Smooth muscle cell (in vitro differentiated cells): ENCODE measurements around the gene RANBP3. TPM values are rescaled to one million over a fixed set of nuclear protein-coding genes. Genes with fewer than 3 reads are reported as not detected.

ENCODE experiments used
- DNase-seq: peaks from one replicate; lab custom pipeline; 2025; ENCODE audit not compliant: unreplicated experiment; lab: John Stamatoyannopoulos, UW
- H2AFZ ChIP-seq: fragments of 200-600 bp; sonication (generic); 2 replicates; pipeline ENCODE4 v1.6.0; 2016; ENCODE audit warnings: antibody characterized with exemption, low read depth, mild to moderate bottlenecking
- H3F3A ChIP-seq: fragments of 200-600 bp; sonication (generic); 2 replicates; pipeline ENCODE4 v1.6.0; 2017; ENCODE audit warnings: antibody characterized with exemption, low read depth
- H3K27ac ChIP-seq: fragments of 200-600 bp; sonication (generic); 2 replicates; pipeline ENCODE4 v1.5.1; 2016; ENCODE audit warnings: low read depth, mild to moderate bottlenecking
- H3K27me3 ChIP-seq: fragments of 200-600 bp; sonication (generic); 2 replicates; pipeline ENCODE4 v1.6.1; 2016; ENCODE audit warnings: low read depth, mild to moderate bottlenecking
- H3K36me3 ChIP-seq: fragments of 200-600 bp; sonication (generic); 2 replicates; pipeline ENCODE4 v1.5.1; 2016; ENCODE audit warnings: low read depth
- H3K4me1 ChIP-seq: fragments of 200-600 bp; sonication (generic); 2 replicates; pipeline ENCODE4 v1.5.1; 2016; ENCODE audit warnings: low read depth
- H3K4me2 ChIP-seq: fragments of 200-600 bp; sonication (generic); 2 replicates; pipeline ENCODE4 v1.6.0; 2016; ENCODE audit warnings: mild to moderate bottlenecking
- H3K4me3 ChIP-seq: fragments of 200-600 bp; sonication (generic); 2 replicates; pipeline ENCODE4 v1.5.1; 2016; ENCODE audit warnings: mild to moderate bottlenecking
- H3K79me2 ChIP-seq: fragments of 200-600 bp; sonication (generic); 2 replicates; pipeline ENCODE4 v1.6.0; 2016; ENCODE audit warnings: low read depth, mild to moderate bottlenecking
- H3K9ac ChIP-seq: fragments of 200-600 bp; sonication (generic); 2 replicates; pipeline ENCODE4 v1.6.0; 2016; ENCODE audit warnings: low read depth
- H3K9me3 ChIP-seq: fragments of 200-600 bp; sonication (generic); replicated peaks from 2 replicates; pipeline ENCODE4 v1.5.1; 2016; ENCODE audit warnings: low read depth
- H4K20me1 ChIP-seq: fragments of 200-600 bp; sonication (generic); 2 replicates; pipeline ENCODE4 v1.6.0; 2016; ENCODE audit warnings: low read depth
- WGBS: methylation state at CpG from one replicate; pipeline ENCODE4 v1.1.7; 2016; ENCODE audit warnings: low lambda C conversion rate; 5-methylcytosine and 5-hydroxymethylcytosine counted together
- polyA plus RNA-seq: library from polyadenylated mRNA; unstranded; fragments of >200 nt; fragmentation: Nextera tagmentation; extraction: Ambion mirVana; gene quantifications from 2 replicates; pipeline ENCODE4 v1.2.1, GENCODE V29; 2016
- total RNA-seq: library from RNA; depleted of rRNA; stranded (reverse); fragments of >200 nt; gene quantifications from 2 replicates; pipeline ENCODE4 v1.2.3, GENCODE V29; 2014
- TF ChIP-seq, protein P1 (sequence below): fragments of 200-600 bp; sonication (generic); IDR thresholded peaks from 2 replicates; pipeline ENCODE4 v1.5.1; 2017; ENCODE audit warnings: borderline replicate concordance, mild to moderate bottlenecking, antibody characterized with exemption; ENCODE audit not compliant: insufficient read depth, poor library complexity, severe bottlenecking

RANBP3 gene
- total and polyA plus RNA-seq, 2 experiments from 2014 or later = 13.4 to 65.8 TPM

DNA sequence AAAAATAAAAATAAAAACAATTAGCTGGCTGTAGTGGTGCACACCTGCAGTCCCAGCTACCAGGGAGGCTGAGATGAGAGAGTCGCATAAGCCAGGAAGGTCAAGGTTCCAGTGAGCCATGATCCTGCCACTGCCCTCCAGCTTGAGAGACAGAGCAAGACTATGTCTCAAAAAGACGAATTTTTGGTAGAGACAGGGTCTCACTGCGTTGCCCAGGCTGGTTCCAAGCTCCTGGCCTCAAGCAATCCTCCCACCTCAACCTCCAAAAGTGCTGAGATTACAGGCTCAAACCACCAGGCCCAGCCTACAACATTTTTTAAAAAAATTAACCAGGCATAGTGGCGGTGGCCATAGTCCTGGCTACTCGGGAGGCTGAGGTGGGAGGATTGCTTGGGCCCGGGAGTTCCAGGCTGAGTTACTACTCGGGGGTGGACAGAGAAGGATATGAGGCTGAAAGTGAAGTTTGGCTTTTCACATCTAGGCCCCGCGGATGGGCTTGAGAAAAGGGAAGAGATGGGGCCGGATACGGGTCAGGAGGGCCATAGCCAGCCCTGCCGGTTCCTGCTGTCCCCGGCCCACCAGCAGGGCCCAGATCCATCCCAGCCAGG lies 84.5 kb downstream of the RANBP3 start:
- H3K27ac ChIP-seq = no peak overlapping the region
- H3F3A ChIP-seq = no peaks in the 10 kb centered on the region
- no peaks in the 10 kb centered on the region for H3K9me3 ChIP-seq
- H3K4me3 ChIP-seq = no peak overlapping the region
- no peak for DNase-seq
- no peaks in the 10 kb centered on the region for H3K36me3 ChIP-seq
- no peak overlapping the region for H2AFZ ChIP-seq
- H3K4me1 ChIP-seq = no peaks in the 10 kb centered on the region
- H3K79me2 ChIP-seq = peaks cover 3% of the 10 kb centered on the region
- H3K4me2 ChIP-seq = no peak overlapping the region
- no peaks in the 10 kb centered on the region for H3K27me3 ChIP-seq
- TF ChIP-seq, protein P1, sequence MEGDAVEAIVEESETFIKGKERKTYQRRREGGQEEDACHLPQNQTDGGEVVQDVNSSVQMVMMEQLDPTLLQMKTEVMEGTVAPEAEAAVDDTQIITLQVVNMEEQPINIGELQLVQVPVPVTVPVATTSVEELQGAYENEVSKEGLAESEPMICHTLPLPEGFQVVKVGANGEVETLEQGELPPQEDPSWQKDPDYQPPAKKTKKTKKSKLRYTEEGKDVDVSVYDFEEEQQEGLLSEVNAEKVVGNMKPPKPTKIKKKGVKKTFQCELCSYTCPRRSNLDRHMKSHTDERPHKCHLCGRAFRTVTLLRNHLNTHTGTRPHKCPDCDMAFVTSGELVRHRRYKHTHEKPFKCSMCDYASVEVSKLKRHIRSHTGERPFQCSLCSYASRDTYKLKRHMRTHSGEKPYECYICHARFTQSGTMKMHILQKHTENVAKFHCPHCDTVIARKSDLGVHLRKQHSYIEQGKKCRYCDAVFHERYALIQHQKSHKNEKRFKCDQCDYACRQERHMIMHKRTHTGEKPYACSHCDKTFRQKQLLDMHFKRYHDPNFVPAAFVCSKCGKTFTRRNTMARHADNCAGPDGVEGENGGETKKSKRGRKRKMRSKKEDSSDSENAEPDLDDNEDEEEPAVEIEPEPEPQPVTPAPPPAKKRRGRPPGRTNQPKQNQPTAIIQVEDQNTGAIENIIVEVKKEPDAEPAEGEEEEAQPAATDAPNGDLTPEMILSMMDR = no peak
- no peak overlapping the region for H3K9ac ChIP-seq
- peaks cover 45% of the 10 kb centered on the region for H4K20me1 ChIP-seq
- 81% methylated on average over 13 of the region's 13 CpGs for WGBS

DNA sequence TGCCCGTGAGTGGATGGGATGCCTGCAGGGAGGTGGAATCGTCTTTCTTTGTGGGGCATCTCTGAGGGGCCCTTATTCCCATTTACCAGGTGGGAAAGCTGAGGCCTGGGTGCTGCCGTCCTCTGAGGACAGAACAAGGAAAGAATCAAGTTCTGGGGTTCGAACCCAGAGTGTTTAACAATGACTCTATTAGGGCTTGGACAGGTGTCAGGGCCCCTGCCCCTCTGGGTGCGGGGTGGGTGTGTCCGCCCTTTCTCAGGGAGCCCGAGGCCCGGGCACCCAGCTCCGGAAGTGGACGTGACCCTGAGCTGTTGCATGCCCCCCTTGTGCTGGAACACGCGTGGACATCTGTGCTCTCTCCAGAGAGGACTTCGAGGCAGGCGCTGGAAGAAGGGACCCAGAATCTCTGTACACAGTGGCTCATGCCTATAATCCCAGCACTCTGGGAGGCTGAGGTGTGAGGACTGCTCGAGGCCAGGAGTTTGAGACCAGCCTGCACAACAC lies 85.1 kb downstream of the RANBP3 start:
- WGBS = 81% methylated on average over 15 of the region's 15 CpGs
- no peak overlapping the region for H3K27ac ChIP-seq
- no peaks in the 10 kb centered on the region for H3K9me3 ChIP-seq
- no peak for DNase-seq
- H3K27me3 ChIP-seq = no peaks in the 10 kb centered on the region
- H3K79me2 ChIP-seq = no peaks in the 10 kb centered on the region
- no peak overlapping the region for H3K4me2 ChIP-seq
- TF ChIP-seq, protein P1 = no peak
- H3K36me3 ChIP-seq = no peaks in the 10 kb centered on the region
- no peak overlapping the region for H3K9ac ChIP-seq
- H3F3A ChIP-seq = no peaks in the 10 kb centered on the region
- H2AFZ ChIP-seq = no peak overlapping the region
- peaks cover 39% of the 10 kb centered on the region for H4K20me1 ChIP-seq
- no peaks in the 10 kb centered on the region for H3K4me1 ChIP-seq
- no peak overlapping the region for H3K4me3 ChIP-seq

DNA sequence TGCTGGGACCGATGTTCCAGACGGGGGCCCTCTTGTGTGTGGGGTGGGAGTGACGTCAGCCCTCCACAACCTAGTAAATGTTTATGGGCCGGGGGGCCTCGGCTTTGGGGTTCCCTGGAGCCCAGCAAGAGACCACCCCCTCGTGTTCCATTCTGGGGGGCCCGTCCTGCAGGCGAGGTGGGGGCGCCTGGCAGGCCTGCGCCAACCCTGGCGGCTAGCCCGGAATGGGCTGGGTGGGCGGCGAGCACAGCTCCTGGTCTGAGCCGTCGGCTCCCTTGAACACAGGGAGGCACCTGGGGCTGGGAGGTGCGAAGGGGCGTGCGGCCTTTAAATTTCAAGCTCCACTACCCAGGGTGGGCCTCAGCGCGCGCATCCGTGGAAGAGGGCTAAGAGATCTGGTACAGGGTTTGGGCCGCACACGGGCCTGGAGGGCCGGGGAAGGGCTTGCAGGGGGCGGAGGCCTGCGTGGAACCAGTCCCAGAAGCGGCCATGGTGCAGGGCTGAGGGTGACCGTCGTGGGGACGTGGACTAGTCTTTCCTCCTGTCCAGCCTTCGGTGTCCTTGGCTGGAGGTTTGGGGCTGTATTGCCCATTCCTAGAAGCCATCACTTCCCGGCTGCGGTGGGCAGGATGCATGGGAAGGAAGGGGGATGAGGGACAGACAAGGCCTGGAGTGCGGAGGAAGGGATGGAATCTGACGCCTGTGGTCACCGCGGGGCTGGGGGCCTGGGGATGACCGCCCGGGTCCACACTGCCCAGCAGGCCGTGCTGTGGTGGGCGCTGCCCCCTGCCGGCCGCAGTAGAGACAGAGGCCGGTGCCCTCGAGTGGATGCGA lies 85.8 kb downstream of the RANBP3 start:
- H3K9ac ChIP-seq = no peak overlapping the region
- H3K4me2 ChIP-seq = peak overlapping the region; percentile 30

More for the DNA sequence above, 85.8 kb downstream of the RANBP3 start:
- H3K27ac ChIP-seq = no peak overlapping the region
- TF ChIP-seq, protein P1 = peak; percentile 82
- peaks cover 32% of the 10 kb centered on the region for H4K20me1 ChIP-seq
- H3K79me2 ChIP-seq = no peaks in the 10 kb centered on the region
- H2AFZ ChIP-seq = no peak overlapping the region
- no peaks in the 10 kb centered on the region for H3K36me3 ChIP-seq
- H3K4me1 ChIP-seq = no peaks in the 10 kb centered on the region
- no peaks in the 10 kb centered on the region for H3F3A ChIP-seq
- WGBS = 57% methylated on average over 46 of the region's 48 CpGs
- peak; percentile 13 for DNase-seq
- no peaks in the 10 kb centered on the region for H3K9me3 ChIP-seq
- no peak overlapping the region for H3K4me3 ChIP-seq
- no peaks in the 10 kb centered on the region for H3K27me3 ChIP-seq
